DMS79 treated with DMSO at 0.1 percent for 48 hours (cell line): ENCODE measurements around the gene ZNG1B.
"Not testable (repeated sequence)": the region's sequence is repeated elsewhere in the genome, so short reads cannot be mapped to it uniquely, and the experiment has no call there.

Experiments
- DNase-seq: peaks from one replicate; lab custom pipeline; 2025; lab: John Stamatoyannopoulos, UW

Gene ZNG1B

GRCh38 chr2:113437508-113438465, at the start of gene ZNG1B:
Gene ZNG1B (plus strand): TSS chr2:113437691. CDS start chr2:113437869, 178 bp downstream.
- not testable (repeated sequence) for DNase-seq

GRCh38 chr2:113390124-113390849, 47.2 kb upstream of the ZNG1B start:
- no peak for DNase-seq

- no peak for DNase-seq
Observed at GRCh38 chr2:113391073-113391472, 46.4 kb upstream of the ZNG1B start.

GRCh38 chr2:113406114-113406513, 31.4 kb upstream of the ZNG1B start:
- DNase-seq, result no peak

- DNase-seq, result no peak
Observed at GRCh38 chr2:113407446-113408099, 29.9 kb upstream of the ZNG1B start.

- not testable (repeated sequence) for DNase-seq
Observed at GRCh38 chr2:113411725-113412352, 25.7 kb upstream of the ZNG1B start.

GRCh38 chr2:113412774-113413173, 24.7 kb upstream of the ZNG1B start:
- DNase-seq, result not testable (repeated sequence)

- not testable (repeated sequence) for DNase-seq
Observed at GRCh38 chr2:113431773-113432172, 5.7 kb upstream of the ZNG1B start.

- DNase-seq, result not testable (repeated sequence)
Observed at GRCh38 chr2:113433468-113433867, 4.0 kb upstream of the ZNG1B start.

- not testable (repeated sequence) for DNase-seq
Observed at GRCh38 chr2:113465770-113466169, 28.3 kb downstream of the ZNG1B start.

GRCh38 chr2:113476688-113477368, 39.3 kb downstream of the ZNG1B start:
- DNase-seq, result not testable (repeated sequence)

GRCh38 chr2:113496527-113496926, 59.0 kb downstream of the ZNG1B start:
- not testable (repeated sequence) for DNase-seq

- not testable (repeated sequence) for DNase-seq
Observed at GRCh38 chr2:113498365-113498764, 60.9 kb downstream of the ZNG1B start, which contains the start of gene FOXD4L1. Gene FOXD4L1 (plus strand): TSS chr2:113498665. CDS start chr2:113499257, 592 bp downstream.

GRCh38 chr2:113499019-113499885, 61.8 kb downstream of the ZNG1B start:
- DNase-seq, result not testable (repeated sequence)

- DNase-seq, result not testable (repeated sequence)
Observed at GRCh38 chr2:113499886-113500722, 62.6 kb downstream of the ZNG1B start.

GRCh38 chr2:113500723-113501038, 63.2 kb downstream of the ZNG1B start:
- DNase-seq, result not testable (repeated sequence)

GRCh38 chr2:113502216-113503093, 65.0 kb downstream of the ZNG1B start:
- not testable (repeated sequence) for DNase-seq
